Eye (tissue), 1 donor: Measurements from ENCODE around the gene COL2A1.

ENCODE experiments used
- DNase-seq: peaks from one replicate; pipeline ENCODE4 v3.0.0-alpha.2; 2015

Gene COL2A1

GRCh38 chr12:48009471-48009870 is 5.2 kb upstream of the COL2A1 start:
- DNase-seq, result no peak

- DNase-seq, result no peak
Measured at GRCh38 chr12:48008950-48009349, 4.7 kb upstream of the COL2A1 start.

- no peak for DNase-seq
Measured at GRCh38 chr12:48008349-48008748, 4.1 kb upstream of the COL2A1 start.

- DNase-seq, result no peak
Measured at GRCh38 chr12:48007206-48007605, 2.9 kb upstream of the COL2A1 start.

GRCh38 chr12:48005750-48006021 is 1.4 kb upstream of the COL2A1 start:
- no peak for DNase-seq

GRCh38 chr12:48005001-48005749 is 899 bp upstream of the COL2A1 start:
- DNase-seq, result no peak

GRCh38 chr12:48003226-48004052 is 837 bp downstream of the COL2A1 start:
- peak; percentile 81 for DNase-seq

GRCh38 chr12:48002773-48003218 is 1.5 kb downstream of the COL2A1 start:
- peak; percentile 83 for DNase-seq

GRCh38 chr12:48002414-48002730 is 1.9 kb downstream of the COL2A1 start:
- peak; percentile 73 for DNase-seq

- DNase-seq, result peak; percentile 89
Measured at GRCh38 chr12:48001505-48002413, 2.5 kb downstream of the COL2A1 start.

GRCh38 chr12:48000878-48001504 is 3.3 kb downstream of the COL2A1 start:
- DNase-seq, result peak; percentile 83

GRCh38 chr12:47999816-48000215 is 4.5 kb downstream of the COL2A1 start:
- no peak for DNase-seq

GRCh38 chr12:47997321-47997720 is 7.0 kb downstream of the COL2A1 start:
- DNase-seq, result no peak

GRCh38 chr12:47995981-47996401 is 8.3 kb downstream of the COL2A1 start:
- peak; percentile 58 for DNase-seq

GRCh38 chr12:47993491-47993890 is 10.8 kb downstream of the COL2A1 start:
- DNase-seq, result no peak

GRCh38 chr12:47992776-47993175 is 11.5 kb downstream of the COL2A1 start:
- no peak for DNase-seq

- DNase-seq, result peak; percentile 58
Measured at GRCh38 chr12:47991106-47992061, 12.9 kb downstream of the COL2A1 start.

- DNase-seq, result peak; percentile 48
Measured at GRCh38 chr12:47990351-47991105, 13.7 kb downstream of the COL2A1 start.

- DNase-seq, result no peak
Measured at GRCh38 chr12:47989666-47990065, 14.6 kb downstream of the COL2A1 start.

GRCh38 chr12:47989023-47989417 is 15.3 kb downstream of the COL2A1 start:
- no peak for DNase-seq
